ENCODE results near the gene OTUD3. TPM values are rescaled to one million over a fixed set of nuclear protein-coding genes. Genes with fewer than 3 reads are reported as not detected.
A peak's percentile ranks its signal among the peaks of the same experiment; 100 is the strongest.

OTUD3 gene
- polyA plus RNA-seq, 4 donors: 2.2 to 21.4 (median 3.1) TPM

DNA sequence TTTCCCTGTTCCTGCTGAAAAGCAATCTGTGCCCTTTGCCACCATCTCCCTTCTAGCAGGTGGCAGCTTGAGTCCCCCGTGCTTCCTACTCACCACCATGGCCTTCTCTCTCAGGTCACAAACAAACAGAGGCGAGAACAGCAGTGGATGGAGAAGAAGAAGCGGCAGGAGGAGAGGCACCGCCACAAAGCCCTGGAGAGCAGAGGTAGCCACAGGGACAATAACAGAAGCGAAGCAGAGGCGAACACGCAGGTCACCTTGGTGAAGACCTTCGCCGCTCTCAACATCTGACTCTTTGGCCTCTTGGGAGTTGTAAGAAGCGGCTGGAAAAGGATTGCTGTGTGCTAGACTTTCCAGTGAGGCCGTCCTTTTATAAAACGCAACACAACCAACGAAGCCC, 25.3 kb downstream of the OTUD3 start:
- H3K4me1 ChIP-seq (ENCODE audit: control insufficient read depth in 3 of 3, insufficient read depth in 2 of 3, low read depth in 1 of 3, low read length in 2 of 3): no peaks in the 10 kb centered on the region
- H3K27me3 ChIP-seq (ENCODE audit: control insufficient read depth in 3 of 3, insufficient read depth in 3 of 3, low read length in 3 of 3): no peaks in the 10 kb centered on the region
- DNase-seq (no peak), FAIRE-seq (no peak)
- WGBS, 3 donors: 95 to 96% (median 95%) methylated on average over 13 of the region's 13 CpGs
- H3K27ac ChIP-seq (ENCODE audit: low read depth in 1 of 3, low read length in 2 of 3): no peak overlapping the region
- no peaks in the 10 kb centered on the region for H3K9me3 ChIP-seq (ENCODE audit: control insufficient read depth in 2 of 2, insufficient read depth in 1 of 2, low read depth in 1 of 2, low read length in 1 of 2)
- H3K36me3 ChIP-seq (ENCODE audit: control insufficient read depth in 3 of 3, insufficient read depth in 2 of 3, low read depth in 1 of 3, low read length in 3 of 3): peaks cover 27 to 43% (median 39%) of the 10 kb centered on the region in 3 donors
- H3K4me3 ChIP-seq (ENCODE audit: low read depth in 1 of 3, low read length in 3 of 3): no peak overlapping the region

DNA sequence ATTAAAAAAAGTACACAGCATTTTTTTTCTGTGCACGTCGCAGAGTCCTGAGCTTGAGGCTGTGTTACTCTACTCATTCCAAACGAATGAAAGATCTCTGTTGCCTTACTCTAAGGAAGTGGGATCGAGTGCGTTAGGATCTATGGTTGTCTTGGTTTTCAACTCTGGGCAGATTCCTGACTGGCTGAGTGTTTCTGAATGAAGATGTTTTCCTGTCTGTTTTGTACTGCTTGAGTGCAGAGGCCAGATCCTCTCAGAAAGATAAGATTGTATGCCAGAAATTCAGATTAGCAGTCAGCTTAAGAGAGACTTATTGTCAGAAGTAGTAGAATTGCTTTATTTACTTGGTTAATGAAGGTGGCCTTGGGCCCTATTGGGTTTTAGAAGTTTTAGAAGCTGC, 27.2 kb downstream of the OTUD3 start:
- Histone ChIP-seq H3K4me3 (ENCODE audit: low read depth in 1 of 3, low read length in 3 of 3) (no peak overlapping the region), H3K27me3 (ENCODE audit: control insufficient read depth in 3 of 3, insufficient read depth in 3 of 3, low read length in 3 of 3) (no peaks in the 10 kb centered on the region), H3K27ac (ENCODE audit: low read depth in 1 of 3, low read length in 2 of 3) (no peak overlapping the region), H3K36me3 (ENCODE audit: control insufficient read depth in 3 of 3, insufficient read depth in 2 of 3, low read depth in 1 of 3, low read length in 3 of 3) (peaks cover 35 to 43% (median 42%) of the 10 kb centered on the region in 3 donors), H3K9me3 (ENCODE audit: control insufficient read depth in 2 of 2, insufficient read depth in 1 of 2, low read depth in 1 of 2, low read length in 1 of 2) (no peaks in the 10 kb centered on the region), H3K4me1 (ENCODE audit: control insufficient read depth in 3 of 3, insufficient read depth in 2 of 3, low read depth in 1 of 3, low read length in 2 of 3) (no peaks in the 10 kb centered on the region)
- 93 to 95% (median 93%) methylated on average over 5 of the region's 5 CpGs for WGBS, 3 donors
- FAIRE-seq: no peak
- no peak for DNase-seq

DNA sequence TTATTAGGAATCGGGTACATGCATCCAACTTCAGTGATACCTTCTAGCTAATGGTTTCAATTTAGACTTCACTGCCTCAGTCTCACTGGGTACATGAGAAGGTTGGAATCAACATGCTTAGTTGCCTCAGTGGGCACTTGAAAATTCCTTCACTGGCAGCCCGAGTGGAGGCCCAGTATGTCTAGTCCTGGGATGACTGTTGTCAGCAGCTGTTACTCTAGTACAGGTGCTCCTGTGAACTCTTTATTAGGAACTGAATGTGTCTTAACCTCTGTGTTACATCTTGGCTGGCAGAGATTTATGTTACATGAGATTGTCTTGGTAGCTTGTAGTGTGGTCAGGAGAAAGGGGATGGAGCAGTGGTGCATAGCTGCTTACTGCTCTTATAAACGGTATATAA, 27.8 kb downstream of the OTUD3 start:
- H3K9me3 ChIP-seq (ENCODE audit: control insufficient read depth in 2 of 2, insufficient read depth in 1 of 2, low read depth in 1 of 2, low read length in 1 of 2): no peaks in the 10 kb centered on the region
- no peaks in the 10 kb centered on the region for H3K4me1 ChIP-seq (ENCODE audit: control insufficient read depth in 3 of 3, insufficient read depth in 2 of 3, low read depth in 1 of 3, low read length in 2 of 3)
- no peak for DNase-seq
- peaks cover 33 to 47% (median 46%) of the 10 kb centered on the region in 3 donors for H3K36me3 ChIP-seq (ENCODE audit: control insufficient read depth in 3 of 3, insufficient read depth in 2 of 3, low read depth in 1 of 3, low read length in 3 of 3)
- no peak for FAIRE-seq
- no peak overlapping the region for H3K4me3 ChIP-seq (ENCODE audit: low read depth in 1 of 3, low read length in 3 of 3)
- no peak overlapping the region for H3K27ac ChIP-seq (ENCODE audit: low read depth in 1 of 3, low read length in 2 of 3)
- no peaks in the 10 kb centered on the region for H3K27me3 ChIP-seq (ENCODE audit: control insufficient read depth in 3 of 3, insufficient read depth in 3 of 3, low read length in 3 of 3)
- WGBS, 3 donors: 91 to 96% (median 94%) methylated on average over 3 of the region's 3 CpGs

DNA sequence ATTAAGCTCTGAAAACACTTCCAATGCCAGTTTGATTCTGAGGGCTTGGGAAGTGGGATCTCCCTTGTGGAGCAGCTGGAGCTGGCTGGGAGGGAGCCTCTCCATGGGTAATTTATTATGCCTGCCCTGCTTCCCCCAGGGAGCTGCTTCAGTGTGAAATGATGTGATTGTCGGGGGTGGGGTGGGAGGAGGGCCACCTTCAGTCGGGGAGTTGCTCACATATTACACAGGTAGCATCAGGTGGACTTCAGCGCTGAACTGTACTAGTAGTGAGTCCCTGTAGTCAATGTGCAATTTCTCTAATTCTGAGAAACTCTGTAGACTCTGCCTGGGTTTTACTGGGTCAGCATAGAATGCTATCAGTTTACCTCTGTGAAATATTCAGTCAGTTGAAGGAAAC, 28.5 kb downstream of the OTUD3 start:
- whole genome bisulfite sequencing, 3 donors: 89 to 98% (median 95%) methylated on average over 3 of the region's 3 CpGs
- Histone ChIP-seq H3K4me1 (ENCODE audit: control insufficient read depth in 3 of 3, insufficient read depth in 2 of 3, low read depth in 1 of 3, low read length in 2 of 3) (no peaks in the 10 kb centered on the region), H3K36me3 (ENCODE audit: control insufficient read depth in 3 of 3, insufficient read depth in 2 of 3, low read depth in 1 of 3, low read length in 3 of 3) (peaks cover 31 to 44% (median 44%) of the 10 kb centered on the region in 3 donors), H3K27me3 (ENCODE audit: control insufficient read depth in 3 of 3, insufficient read depth in 3 of 3, low read length in 3 of 3) (no peaks in the 10 kb centered on the region), H3K27ac (ENCODE audit: low read depth in 1 of 3, low read length in 2 of 3) (no peak overlapping the region), H3K9me3 (ENCODE audit: control insufficient read depth in 2 of 2, insufficient read depth in 1 of 2, low read depth in 1 of 2, low read length in 1 of 2) (no peaks in the 10 kb centered on the region), H3K4me3 (ENCODE audit: low read depth in 1 of 3, low read length in 3 of 3) (no peak overlapping the region)
- FAIRE-seq (no peak), DNase-seq (no peak)

DNA sequence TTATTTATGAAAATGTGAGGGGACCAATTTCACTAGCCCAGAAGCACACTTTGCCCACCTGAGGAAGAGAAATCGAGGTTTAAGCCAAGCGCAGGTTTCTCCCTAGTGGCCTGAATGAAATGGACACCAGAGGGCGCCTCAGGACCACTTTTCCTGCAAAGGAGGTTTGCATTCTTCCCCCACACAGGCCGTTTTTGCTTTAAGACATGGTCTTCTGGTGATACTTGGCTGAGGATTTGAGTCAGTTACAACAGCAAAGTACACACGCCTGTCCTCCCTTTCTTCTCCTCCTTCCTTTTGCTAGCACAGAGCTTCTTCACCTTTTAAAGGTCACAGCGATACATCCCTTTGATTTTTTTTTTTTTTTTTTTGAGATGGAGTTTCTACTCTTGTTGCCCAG, 35.9 kb downstream of the OTUD3 start:
- Histone ChIP-seq H3K9me3 (ENCODE audit: control insufficient read depth in 2 of 2, insufficient read depth in 1 of 2, low read depth in 1 of 2, low read length in 1 of 2) (no peaks in the 10 kb centered on the region), H3K4me3 (ENCODE audit: low read depth in 1 of 3, low read length in 3 of 3) (no peak overlapping the region), H3K27ac (ENCODE audit: low read depth in 1 of 3, low read length in 2 of 3) (no peak overlapping the region), H3K27me3 (ENCODE audit: control insufficient read depth in 3 of 3, insufficient read depth in 3 of 3, low read length in 3 of 3) (no peaks in the 10 kb centered on the region), H3K4me1 (ENCODE audit: control insufficient read depth in 3 of 3, insufficient read depth in 2 of 3, low read depth in 1 of 3, low read length in 2 of 3) (peaks cover 0 to 3% (median 0%) of the 10 kb centered on the region in 3 donors), H3K36me3 (ENCODE audit: control insufficient read depth in 3 of 3, insufficient read depth in 2 of 3, low read depth in 1 of 3, low read length in 3 of 3) (peaks cover 4 to 15% (median 8%) of the 10 kb centered on the region in 3 donors)
- DNase-seq (peak; percentile 76 to 85), FAIRE-seq (no peak)
- WGBS, 3 donors: 11 to 19% (median 16%) methylated on average over 6 of the region's 6 CpGs

DNA sequence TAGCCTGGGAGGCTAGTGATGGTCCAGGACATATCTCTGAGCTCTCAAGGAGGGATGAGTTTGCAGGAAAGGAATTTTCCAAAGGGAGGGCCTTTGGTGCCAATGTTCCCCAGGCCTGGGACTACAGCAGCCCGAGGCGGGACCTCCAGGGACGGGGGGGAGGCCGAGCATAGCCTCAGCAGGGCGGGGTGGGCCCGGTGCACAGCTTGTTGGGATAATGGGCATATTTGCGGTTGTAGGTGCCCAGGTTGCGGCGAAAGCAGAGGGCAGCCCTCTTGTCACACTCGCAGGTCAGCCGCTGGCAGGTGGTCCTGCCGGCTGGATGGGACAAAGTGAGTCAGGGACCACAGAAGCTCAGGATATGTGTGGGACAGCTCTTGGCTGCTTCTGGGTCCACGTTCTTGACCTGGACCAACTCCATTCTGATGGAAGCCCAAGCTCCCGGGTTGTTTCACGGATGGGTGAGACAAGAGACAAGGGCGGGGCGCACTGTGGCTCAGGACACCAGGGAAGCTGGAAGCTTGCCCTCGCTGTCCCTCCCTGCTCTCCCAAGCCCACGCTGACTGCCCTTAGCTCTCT, 38.0 kb downstream of the OTUD3 start:
- Histone ChIP-seq H3K36me3 (ENCODE audit: control insufficient read depth in 3 of 3, insufficient read depth in 2 of 3, low read depth in 1 of 3, low read length in 3 of 3) (no peaks in the 10 kb centered on the region), H3K4me3 (ENCODE audit: low read depth in 1 of 3, low read length in 3 of 3) (no peak overlapping the region), H3K9me3 (ENCODE audit: control insufficient read depth in 2 of 2, insufficient read depth in 1 of 2, low read depth in 1 of 2, low read length in 1 of 2) (no peaks in the 10 kb centered on the region), H3K27me3 (ENCODE audit: control insufficient read depth in 3 of 3, insufficient read depth in 3 of 3, low read length in 3 of 3) (peaks cover 0 to 3% (median 0%) of the 10 kb centered on the region in 3 donors), H3K27ac (ENCODE audit: low read depth in 1 of 3, low read length in 2 of 3) (no peak overlapping the region), H3K4me1 (ENCODE audit: control insufficient read depth in 3 of 3, insufficient read depth in 2 of 3, low read depth in 1 of 3, low read length in 2 of 3) (peaks cover 0 to 3% (median 0%) of the 10 kb centered on the region in 3 donors)
- FAIRE-seq (no peak), DNase-seq (no peak)
- 83 to 91% (median 87%) methylated on average over 18 to 19 of the region's 19 CpGs for WGBS, 3 donors

DNA sequence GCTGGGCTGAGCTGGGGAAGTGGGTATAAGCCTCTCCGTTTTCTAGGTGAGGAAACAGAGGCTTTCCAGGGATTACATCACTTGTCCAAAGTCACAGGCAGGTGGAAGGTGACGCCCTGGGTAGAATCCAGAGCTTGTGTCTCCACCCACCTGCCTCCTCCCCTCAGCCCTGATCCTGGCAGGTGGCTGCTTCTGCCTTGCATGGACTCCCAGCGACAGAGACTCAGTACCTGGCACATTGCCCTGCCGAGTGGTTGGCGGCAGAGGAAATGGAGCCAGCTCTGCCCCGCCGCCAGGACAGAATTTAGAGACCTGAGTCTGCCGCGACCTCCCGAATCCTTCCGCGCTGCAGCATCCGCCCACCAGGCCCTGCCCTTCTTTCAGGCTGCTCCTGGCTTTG, 39.1 kb downstream of the OTUD3 start:
- DNase-seq (peak; percentile 36 to 85), FAIRE-seq (no peak)
- Histone ChIP-seq H3K36me3 (ENCODE audit: control insufficient read depth in 3 of 3, insufficient read depth in 2 of 3, low read depth in 1 of 3, low read length in 3 of 3) (no peaks in the 10 kb centered on the region), H3K9me3 (ENCODE audit: control insufficient read depth in 2 of 2, insufficient read depth in 1 of 2, low read depth in 1 of 2, low read length in 1 of 2) (no peaks in the 10 kb centered on the region), H3K4me3 (ENCODE audit: low read depth in 1 of 3, low read length in 3 of 3) (no peak overlapping the region), H3K4me1 (ENCODE audit: control insufficient read depth in 3 of 3, insufficient read depth in 2 of 3, low read depth in 1 of 3, low read length in 2 of 3) (peaks cover 0 to 3% (median 0%) of the 10 kb centered on the region in 3 donors), H3K27me3 (ENCODE audit: control insufficient read depth in 3 of 3, insufficient read depth in 3 of 3, low read length in 3 of 3) (peaks cover 0 to 3% (median 0%) of the 10 kb centered on the region in 3 donors), H3K27ac (ENCODE audit: low read depth in 1 of 3, low read length in 2 of 3) (peak overlapping the region in 1 of 3 donors; percentile 52)
- WGBS, 3 donors: 26 to 53% (median 34%) methylated on average over 13 of the region's 13 CpGs

DNA sequence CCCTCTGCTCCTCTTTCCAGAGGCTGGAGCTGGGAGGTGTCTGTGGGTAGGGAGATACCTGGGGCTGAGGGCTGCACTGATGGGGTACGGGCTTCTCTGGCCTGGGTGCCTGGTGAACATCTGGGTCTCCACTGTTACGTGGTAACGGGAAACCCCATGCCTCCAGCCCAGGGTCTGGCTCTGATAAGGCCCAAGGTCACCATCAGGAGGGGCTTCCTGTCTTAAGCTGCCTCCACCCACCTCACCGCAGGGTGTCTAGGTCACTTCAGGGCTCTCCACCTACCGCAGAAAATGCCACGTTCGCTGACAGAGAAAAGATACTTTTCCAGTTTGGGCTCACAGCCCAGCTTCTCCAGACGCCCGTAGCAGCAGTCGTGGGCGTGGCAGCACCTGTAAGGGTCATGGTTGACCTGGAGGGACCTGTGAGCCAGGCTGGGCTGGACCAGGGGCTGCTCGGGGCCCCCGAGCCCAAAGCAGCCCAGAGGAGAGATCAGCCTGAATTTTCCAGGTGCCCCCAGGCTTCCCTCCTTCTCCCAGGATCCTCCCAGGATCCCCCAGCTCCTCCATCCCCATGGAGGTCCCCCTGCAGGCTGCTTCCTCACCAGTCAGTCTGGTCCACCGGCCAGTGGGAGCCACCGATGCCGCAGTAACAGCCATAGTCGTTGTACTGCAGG, 40.0 kb downstream of the OTUD3 start:
- Histone ChIP-seq H3K4me1 (ENCODE audit: control insufficient read depth in 3 of 3, insufficient read depth in 2 of 3, low read depth in 1 of 3, low read length in 2 of 3) (peaks cover 0 to 3% (median 0%) of the 10 kb centered on the region in 3 donors), H3K36me3 (ENCODE audit: control insufficient read depth in 3 of 3, insufficient read depth in 2 of 3, low read depth in 1 of 3, low read length in 3 of 3) (no peaks in the 10 kb centered on the region), H3K27me3 (ENCODE audit: control insufficient read depth in 3 of 3, insufficient read depth in 3 of 3, low read length in 3 of 3) (peaks cover 0 to 3% (median 0%) of the 10 kb centered on the region in 3 donors), H3K4me3 (ENCODE audit: low read depth in 1 of 3, low read length in 3 of 3) (no peak overlapping the region), H3K9me3 (ENCODE audit: control insufficient read depth in 2 of 2, insufficient read depth in 1 of 2, low read depth in 1 of 2, low read length in 1 of 2) (no peaks in the 10 kb centered on the region), H3K27ac (ENCODE audit: low read depth in 1 of 3, low read length in 2 of 3) (no peak overlapping the region)
- DNase-seq: no peak
- no peak for FAIRE-seq
- WGBS, 3 donors: 38 to 61% (median 50%) methylated on average over 17 of the region's 17 CpGs

All from small intestine (tissue), 7 donors.